ENCODE measurements around the gene PPFIBP2.

DNA sequence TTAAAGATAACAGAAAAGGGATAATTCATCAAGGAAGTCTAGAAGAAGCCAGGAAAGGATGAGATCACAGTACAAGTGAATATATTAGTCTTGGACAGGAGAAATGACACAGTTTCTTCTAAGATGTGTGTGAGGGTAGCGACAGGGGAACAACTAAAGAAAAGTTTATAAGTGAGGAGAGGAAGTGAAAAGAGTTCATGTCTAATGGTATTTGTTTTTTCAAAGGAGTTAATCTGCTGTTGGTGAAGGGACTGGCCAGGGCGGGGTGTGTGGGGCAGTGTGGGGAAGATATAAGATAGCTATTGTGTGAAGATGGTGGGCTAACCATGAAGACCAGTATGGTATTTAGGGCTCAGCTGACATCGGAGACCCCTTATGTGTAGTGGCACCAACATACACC, 7.6 kb upstream of the PPFIBP2 start:
- TF ChIP-seq EZH2 (IDR thresholded peaks at IDR 0.05; ENCODE audit: low read depth) = no peak
- TF ChIP-seq, protein P1, sequence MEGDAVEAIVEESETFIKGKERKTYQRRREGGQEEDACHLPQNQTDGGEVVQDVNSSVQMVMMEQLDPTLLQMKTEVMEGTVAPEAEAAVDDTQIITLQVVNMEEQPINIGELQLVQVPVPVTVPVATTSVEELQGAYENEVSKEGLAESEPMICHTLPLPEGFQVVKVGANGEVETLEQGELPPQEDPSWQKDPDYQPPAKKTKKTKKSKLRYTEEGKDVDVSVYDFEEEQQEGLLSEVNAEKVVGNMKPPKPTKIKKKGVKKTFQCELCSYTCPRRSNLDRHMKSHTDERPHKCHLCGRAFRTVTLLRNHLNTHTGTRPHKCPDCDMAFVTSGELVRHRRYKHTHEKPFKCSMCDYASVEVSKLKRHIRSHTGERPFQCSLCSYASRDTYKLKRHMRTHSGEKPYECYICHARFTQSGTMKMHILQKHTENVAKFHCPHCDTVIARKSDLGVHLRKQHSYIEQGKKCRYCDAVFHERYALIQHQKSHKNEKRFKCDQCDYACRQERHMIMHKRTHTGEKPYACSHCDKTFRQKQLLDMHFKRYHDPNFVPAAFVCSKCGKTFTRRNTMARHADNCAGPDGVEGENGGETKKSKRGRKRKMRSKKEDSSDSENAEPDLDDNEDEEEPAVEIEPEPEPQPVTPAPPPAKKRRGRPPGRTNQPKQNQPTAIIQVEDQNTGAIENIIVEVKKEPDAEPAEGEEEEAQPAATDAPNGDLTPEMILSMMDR (conservative IDR thresholded peaks at IDR 0.05) = no peak
